Gastroesophageal sphincter (tissue), 3 donors: ENCODE measurements around the gene DNAJC12.

Experiments
- CTCF ChIP-seq, 4 experiments: fragments of 200-600 bp in 2 of 4; fragments of 450-650 bp in 2 of 4; sonication (generic) in 1 of 4; IDR thresholded peaks; one replicate each; pipeline ENCODE4 v1.5.1; 2017 to 2019; ENCODE audit warnings: antibody characterized with exemption in 4 of 4, mild to moderate bottlenecking in 2 of 4, moderate library complexity in 2 of 4
- POLR2A ChIP-seq, 2 donors: fragments of 450-650 bp; IDR thresholded peaks; one replicate each; pipeline ENCODE4 v1.6.1; 2017; ENCODE audit warnings: antibody characterized with exemption in 2 of 2, mild to moderate bottlenecking in 2 of 2, moderate library complexity in 1 of 2

- TF ChIP-seq CTCF (IDR thresholded peaks at IDR 0.05) = no peak
- no peak for TF ChIP-seq POLR2A (IDR thresholded peaks at IDR 0.05)
Measured at GRCh38 chr10:67851186-67851585, 13.2 kb upstream of the DNAJC12 start.
